ENCODE measurements around the gene SCAMP4.
A peak's percentile ranks its signal among the peaks of the same experiment; 100 is the strongest.

Gene SCAMP4

DNA sequence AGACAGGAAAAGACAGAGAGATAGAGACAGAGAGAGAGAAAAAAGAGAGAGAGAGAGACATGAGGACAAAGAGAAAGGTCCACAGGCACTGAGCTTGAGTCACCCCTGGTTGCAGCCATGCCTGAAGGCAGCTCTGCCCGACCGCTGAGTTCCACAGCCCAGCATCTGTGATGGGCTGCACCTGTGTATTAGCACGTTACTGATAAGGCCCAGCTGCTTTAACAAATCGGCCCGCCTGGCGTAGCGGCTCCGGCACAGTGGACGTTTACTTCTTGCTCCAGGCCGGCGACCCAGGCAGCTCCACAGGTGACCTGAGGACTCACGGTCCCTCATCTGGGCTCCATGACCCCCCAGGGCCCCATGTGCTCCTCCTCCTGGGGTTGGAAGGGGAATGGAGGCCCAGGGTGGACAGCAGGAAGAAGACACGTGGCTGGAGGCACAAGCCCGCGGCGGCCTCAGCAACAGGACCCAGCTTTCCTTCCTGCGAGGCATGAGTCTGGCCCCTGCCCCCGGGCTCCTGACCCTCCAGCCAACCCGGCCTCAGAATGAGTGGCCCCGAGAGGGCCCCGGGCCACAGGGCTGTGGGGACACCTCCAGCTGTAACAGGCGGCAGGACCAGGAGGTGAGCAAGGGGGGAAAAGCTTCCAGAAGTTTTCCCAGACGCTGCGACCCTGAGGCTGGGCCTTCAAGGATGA lies 31.9 kb downstream of the SCAMP4 start:
- H3K36me3 ChIP-seq (ENCODE audit: low read length): no peaks in the 10 kb centered on the region
- no peak overlapping the region for H2AFZ ChIP-seq (ENCODE audit: low read depth, low read length, severe bottlenecking)
- H3K9ac ChIP-seq (ENCODE audit: low read length): no peak overlapping the region
- no peak overlapping the region for H3K27ac ChIP-seq (ENCODE audit: low read depth, low read length)
- H3K9me2 ChIP-seq (replicated peaks; ENCODE audit: insufficient read depth, low read length): no peaks in the 10 kb centered on the region
- no peaks in the 10 kb centered on the region for H4K20me1 ChIP-seq (ENCODE audit: low read depth, low read length)
- peaks cover 10% of the 10 kb centered on the region; the same call in 1 of the 2 replicates for H3F3A ChIP-seq (ENCODE audit: insufficient read depth)
- H3K27me3 ChIP-seq (ENCODE audit: low read length): no peaks in the 10 kb centered on the region
- H3K4me3 ChIP-seq (ENCODE audit: insufficient read depth, low read length, poor library complexity, severe bottlenecking): no peak overlapping the region
- H3K4me2 ChIP-seq (ENCODE audit: low read depth, low read length, poor library complexity, severe bottlenecking): no peak overlapping the region
- peaks cover 7% of the 10 kb centered on the region; the same call in 1 of the 2 replicates for H3K79me2 ChIP-seq (ENCODE audit: insufficient read depth, low read length)
- TF ChIP-seq, protein P1, sequence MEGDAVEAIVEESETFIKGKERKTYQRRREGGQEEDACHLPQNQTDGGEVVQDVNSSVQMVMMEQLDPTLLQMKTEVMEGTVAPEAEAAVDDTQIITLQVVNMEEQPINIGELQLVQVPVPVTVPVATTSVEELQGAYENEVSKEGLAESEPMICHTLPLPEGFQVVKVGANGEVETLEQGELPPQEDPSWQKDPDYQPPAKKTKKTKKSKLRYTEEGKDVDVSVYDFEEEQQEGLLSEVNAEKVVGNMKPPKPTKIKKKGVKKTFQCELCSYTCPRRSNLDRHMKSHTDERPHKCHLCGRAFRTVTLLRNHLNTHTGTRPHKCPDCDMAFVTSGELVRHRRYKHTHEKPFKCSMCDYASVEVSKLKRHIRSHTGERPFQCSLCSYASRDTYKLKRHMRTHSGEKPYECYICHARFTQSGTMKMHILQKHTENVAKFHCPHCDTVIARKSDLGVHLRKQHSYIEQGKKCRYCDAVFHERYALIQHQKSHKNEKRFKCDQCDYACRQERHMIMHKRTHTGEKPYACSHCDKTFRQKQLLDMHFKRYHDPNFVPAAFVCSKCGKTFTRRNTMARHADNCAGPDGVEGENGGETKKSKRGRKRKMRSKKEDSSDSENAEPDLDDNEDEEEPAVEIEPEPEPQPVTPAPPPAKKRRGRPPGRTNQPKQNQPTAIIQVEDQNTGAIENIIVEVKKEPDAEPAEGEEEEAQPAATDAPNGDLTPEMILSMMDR (IDR thresholded peaks at IDR 0.05; ENCODE audit: insufficient read depth, low read length, poor library complexity, severe bottlenecking): no peak
- no peak for TF ChIP-seq EZH2phosphoT487 (conservative IDR thresholded peaks at IDR 0.05; ENCODE audit: low read length)
- no peaks in the 10 kb centered on the region for H3K9me3 ChIP-seq (ENCODE audit: insufficient read depth, low read length)

DNA sequence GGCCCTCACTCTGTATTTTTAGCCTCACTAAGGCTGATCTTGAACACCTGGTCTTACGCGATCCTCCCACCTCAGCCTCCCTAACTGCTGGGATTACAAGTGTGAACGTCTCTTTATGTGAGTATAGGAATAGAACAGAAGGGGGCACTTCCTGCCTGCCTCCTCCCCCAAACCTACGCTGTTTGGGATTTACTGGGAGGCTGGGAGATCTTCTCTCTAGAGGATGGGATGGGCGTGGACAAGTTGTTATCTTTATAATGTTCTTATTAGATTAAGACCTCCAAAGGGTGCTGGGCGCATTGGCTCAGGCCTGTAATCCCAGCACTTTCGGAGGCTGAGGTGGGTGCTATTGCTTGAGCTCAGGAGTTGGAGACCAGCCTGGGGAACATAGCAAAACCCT lies 32.9 kb downstream of the SCAMP4 start:
- Histone ChIP-seq H3K4me2 (ENCODE audit: low read depth, low read length, poor library complexity, severe bottlenecking) (no peak overlapping the region), H3K36me3 (ENCODE audit: low read length) (no peaks in the 10 kb centered on the region), H4K20me1 (ENCODE audit: low read depth, low read length) (no peaks in the 10 kb centered on the region), H2AFZ (ENCODE audit: low read depth, low read length, severe bottlenecking) (no peak overlapping the region), H3K27me3 (ENCODE audit: low read length) (no peaks in the 10 kb centered on the region), H3K9me2 (replicated peaks; ENCODE audit: insufficient read depth, low read length) (no peaks in the 10 kb centered on the region), H3K9me3 (ENCODE audit: insufficient read depth, low read length) (no peaks in the 10 kb centered on the region), H3K4me3 (ENCODE audit: insufficient read depth, low read length, poor library complexity, severe bottlenecking) (no peak overlapping the region), H3K79me2 (ENCODE audit: insufficient read depth, low read length) (peaks cover 15% of the 10 kb centered on the region), H3K9ac (ENCODE audit: low read length) (no peak overlapping the region), H3K27ac (ENCODE audit: low read depth, low read length) (no peak overlapping the region), H3F3A (ENCODE audit: insufficient read depth) (peaks cover 15% of the 10 kb centered on the region; the same call in 1 of the 2 replicates)
- TF ChIP-seq, protein P1 (IDR thresholded peaks at IDR 0.05; ENCODE audit: insufficient read depth, low read length, poor library complexity, severe bottlenecking): no peak
- TF ChIP-seq EZH2phosphoT487 (conservative IDR thresholded peaks at IDR 0.05; ENCODE audit: low read length): no peak

DNA sequence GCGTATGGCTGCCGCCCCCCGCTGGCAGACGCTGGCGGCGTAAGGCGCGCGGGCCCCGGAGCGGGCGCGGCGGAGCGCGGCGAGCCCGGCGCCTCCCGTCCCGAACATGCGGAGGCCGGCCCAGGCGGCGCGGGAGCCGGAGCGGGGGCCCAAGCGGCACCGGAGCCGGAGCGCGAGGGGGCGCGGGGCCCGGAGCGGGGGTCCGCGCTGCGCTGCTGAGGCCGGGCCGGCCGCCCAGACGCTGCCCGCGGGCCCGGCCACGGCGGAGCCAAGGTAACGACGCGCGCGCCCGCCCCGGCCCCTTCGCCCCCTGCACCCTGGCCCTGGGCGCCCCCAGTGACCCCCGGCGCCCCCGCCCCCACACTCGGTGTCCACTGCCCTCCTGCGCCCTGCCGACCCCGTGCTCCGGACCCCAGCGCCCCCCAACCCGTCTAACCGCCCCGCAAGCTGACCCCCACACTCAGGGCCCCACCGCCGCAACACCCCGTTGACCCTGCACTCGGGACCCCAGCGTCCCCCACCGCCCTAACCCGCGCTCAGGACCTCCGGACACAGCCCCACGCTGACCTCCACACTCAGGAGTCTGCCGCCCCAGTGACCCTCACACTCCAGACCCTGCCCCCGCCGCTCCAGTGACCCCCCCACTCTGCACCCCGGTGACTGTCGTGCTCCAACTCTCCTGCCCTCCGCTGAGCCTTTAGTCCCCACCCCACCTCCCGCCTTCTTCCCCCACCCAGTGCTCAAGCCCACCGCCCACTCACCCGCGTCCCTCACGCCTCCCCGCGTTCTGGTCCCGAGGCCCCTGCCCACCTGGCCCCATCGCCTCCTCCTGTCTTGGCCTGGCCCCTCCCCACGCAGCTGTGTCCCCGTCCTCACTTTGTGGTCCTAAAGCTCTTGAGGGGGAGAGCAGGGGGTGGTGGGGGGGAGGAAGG lies 36.2 kb downstream of the SCAMP4 start, which contains the start of gene CSNK1G2:
TSS of gene CSNK1G2 (plus strand) at position 27 of the 932 bp plus-strand sequence. CDS start 28,601 bp downstream, outside the sequence.
- H3K27me3 ChIP-seq (ENCODE audit: low read length): no peaks in the 10 kb centered on the region
- H2AFZ ChIP-seq (ENCODE audit: low read depth, low read length, severe bottlenecking): peak within 1 kb of the TSS; percentile 70
- no peaks in the 10 kb centered on the region for H3K9me3 ChIP-seq (ENCODE audit: insufficient read depth, low read length)
- H3K36me3 ChIP-seq (ENCODE audit: low read length): no peaks in the 10 kb centered on the region
- H3K9me2 ChIP-seq (replicated peaks; ENCODE audit: insufficient read depth, low read length): no peaks in the 10 kb centered on the region
- peak within 1 kb of the TSS; percentile 74 for H3K4me3 ChIP-seq (ENCODE audit: insufficient read depth, low read length, poor library complexity, severe bottlenecking)
- H4K20me1 ChIP-seq (ENCODE audit: low read depth, low read length): no peaks in the 10 kb centered on the region
- peak within 1 kb of the TSS; percentile 73 for H3K9ac ChIP-seq (ENCODE audit: low read length)
- H3K4me2 ChIP-seq (ENCODE audit: low read depth, low read length, poor library complexity, severe bottlenecking): peak within 1 kb of the TSS; percentile 85
- peak within 1 kb of the TSS; percentile 86 for H3K27ac ChIP-seq (ENCODE audit: low read depth, low read length)
- H3F3A ChIP-seq (ENCODE audit: insufficient read depth): peaks cover 18% of the 10 kb centered on the region; the same call in 1 of the 2 replicates
- TF ChIP-seq EZH2phosphoT487 (conservative IDR thresholded peaks at IDR 0.05; ENCODE audit: low read length): no peak
- TF ChIP-seq, protein P1 (IDR thresholded peaks at IDR 0.05; ENCODE audit: insufficient read depth, low read length, poor library complexity, severe bottlenecking): no peak
- H3K79me2 ChIP-seq (ENCODE audit: insufficient read depth, low read length): peaks cover 45% of the 10 kb centered on the region

Data from SU-DHL-6 (cell line).